Measurements from ENCODE around the gene ABLIM1. TPM values are rescaled to one million over a fixed set of nuclear protein-coding genes. Genes with fewer than 3 reads are reported as not detected.

ABLIM1 gene
- total and polyA plus RNA-seq, 2 experiments from 2014 or later: 21.9 to 45.1 TPM

GRCh38 chr10:114560144-114560543 is 97.9 kb downstream of the ABLIM1 start:
- Mint-ChIP-seq H3K4me1 (no peaks in the 10 kb centered on the region), H3K36me3 (ENCODE audit: low read depth) (peaks cover 6% of the 10 kb centered on the region), H3K27ac (no peak overlapping the region), H3K9me3 (peaks cover 15% of the 10 kb centered on the region), H3K27me3 (ENCODE audit: insufficient read depth, low read depth, poor library complexity) (no peaks in the 10 kb centered on the region), H3K4me3 (no peak overlapping the region)
- Histone ChIP-seq H3K27me3 (ENCODE audit: insufficient read depth) (no peaks in the 10 kb centered on the region), H3K4me1 (ENCODE audit: insufficient read depth) (no peaks in the 10 kb centered on the region), H3K9me2 (ENCODE audit: insufficient read depth) (no peaks in the 10 kb centered on the region), H3F3A (replicated peaks; ENCODE audit: low read depth) (no peaks in the 10 kb centered on the region), H3K4me2 (no peak overlapping the region), H2AFZ (no peak overlapping the region), H3K79me2 (replicated peaks; ENCODE audit: insufficient read depth) (no peaks in the 10 kb centered on the region), H3K4me3 (no peak overlapping the region), H3K36me3 (ENCODE audit: insufficient read depth) (no peaks in the 10 kb centered on the region), H4K20me1 (replicated peaks; ENCODE audit: insufficient read depth) (no peaks in the 10 kb centered on the region), H3K27ac (ENCODE audit: low read depth) (no peak overlapping the region)
- DNase-seq (ENCODE audit: low spot score) (no peak), ATAC-seq (no peak)
- TF ChIP-seq, protein P1, sequence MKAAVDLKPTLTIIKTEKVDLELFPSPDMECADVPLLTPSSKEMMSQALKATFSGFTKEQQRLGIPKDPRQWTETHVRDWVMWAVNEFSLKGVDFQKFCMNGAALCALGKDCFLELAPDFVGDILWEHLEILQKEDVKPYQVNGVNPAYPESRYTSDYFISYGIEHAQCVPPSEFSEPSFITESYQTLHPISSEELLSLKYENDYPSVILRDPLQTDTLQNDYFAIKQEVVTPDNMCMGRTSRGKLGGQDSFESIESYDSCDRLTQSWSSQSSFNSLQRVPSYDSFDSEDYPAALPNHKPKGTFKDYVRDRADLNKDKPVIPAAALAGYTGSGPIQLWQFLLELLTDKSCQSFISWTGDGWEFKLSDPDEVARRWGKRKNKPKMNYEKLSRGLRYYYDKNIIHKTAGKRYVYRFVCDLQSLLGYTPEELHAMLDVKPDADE (IDR thresholded peaks at IDR 0.05): no peak
- TF ChIP-seq ZNF331 (CRISPR knock-in tag; IDR thresholded peaks at IDR 0.05; ENCODE audit: low read depth) (no peak), POLR2AphosphoS5 (IDR thresholded peaks at IDR 0.05; ENCODE audit: low read depth) (no peak), ZNF114 (CRISPR knock-in tag; IDR thresholded peaks at IDR 0.05) (no peak), EZH2 (IDR thresholded peaks at IDR 0.05; ENCODE audit: low read depth, unreplicated experiment) (no peak), EZH2phosphoT487 (IDR thresholded peaks at IDR 0.05; ENCODE audit: unreplicated experiment) (no peak), REST (IDR thresholded peaks at IDR 0.05; ENCODE audit: unreplicated experiment) (no peak), JUNB (IDR thresholded peaks at IDR 0.05; ENCODE audit: unreplicated experiment) (no peak), NANOG (IDR thresholded peaks at IDR 0.05; ENCODE audit: borderline replicate concordance) (no peak), STAT1 (IDR thresholded peaks at IDR 0.05; ENCODE audit: unreplicated experiment) (no peak), CREB1 (CRISPR knock-in tag; IDR thresholded peaks at IDR 0.05; ENCODE audit: low read depth) (no peak)
- TF ChIP-seq, protein P2, sequence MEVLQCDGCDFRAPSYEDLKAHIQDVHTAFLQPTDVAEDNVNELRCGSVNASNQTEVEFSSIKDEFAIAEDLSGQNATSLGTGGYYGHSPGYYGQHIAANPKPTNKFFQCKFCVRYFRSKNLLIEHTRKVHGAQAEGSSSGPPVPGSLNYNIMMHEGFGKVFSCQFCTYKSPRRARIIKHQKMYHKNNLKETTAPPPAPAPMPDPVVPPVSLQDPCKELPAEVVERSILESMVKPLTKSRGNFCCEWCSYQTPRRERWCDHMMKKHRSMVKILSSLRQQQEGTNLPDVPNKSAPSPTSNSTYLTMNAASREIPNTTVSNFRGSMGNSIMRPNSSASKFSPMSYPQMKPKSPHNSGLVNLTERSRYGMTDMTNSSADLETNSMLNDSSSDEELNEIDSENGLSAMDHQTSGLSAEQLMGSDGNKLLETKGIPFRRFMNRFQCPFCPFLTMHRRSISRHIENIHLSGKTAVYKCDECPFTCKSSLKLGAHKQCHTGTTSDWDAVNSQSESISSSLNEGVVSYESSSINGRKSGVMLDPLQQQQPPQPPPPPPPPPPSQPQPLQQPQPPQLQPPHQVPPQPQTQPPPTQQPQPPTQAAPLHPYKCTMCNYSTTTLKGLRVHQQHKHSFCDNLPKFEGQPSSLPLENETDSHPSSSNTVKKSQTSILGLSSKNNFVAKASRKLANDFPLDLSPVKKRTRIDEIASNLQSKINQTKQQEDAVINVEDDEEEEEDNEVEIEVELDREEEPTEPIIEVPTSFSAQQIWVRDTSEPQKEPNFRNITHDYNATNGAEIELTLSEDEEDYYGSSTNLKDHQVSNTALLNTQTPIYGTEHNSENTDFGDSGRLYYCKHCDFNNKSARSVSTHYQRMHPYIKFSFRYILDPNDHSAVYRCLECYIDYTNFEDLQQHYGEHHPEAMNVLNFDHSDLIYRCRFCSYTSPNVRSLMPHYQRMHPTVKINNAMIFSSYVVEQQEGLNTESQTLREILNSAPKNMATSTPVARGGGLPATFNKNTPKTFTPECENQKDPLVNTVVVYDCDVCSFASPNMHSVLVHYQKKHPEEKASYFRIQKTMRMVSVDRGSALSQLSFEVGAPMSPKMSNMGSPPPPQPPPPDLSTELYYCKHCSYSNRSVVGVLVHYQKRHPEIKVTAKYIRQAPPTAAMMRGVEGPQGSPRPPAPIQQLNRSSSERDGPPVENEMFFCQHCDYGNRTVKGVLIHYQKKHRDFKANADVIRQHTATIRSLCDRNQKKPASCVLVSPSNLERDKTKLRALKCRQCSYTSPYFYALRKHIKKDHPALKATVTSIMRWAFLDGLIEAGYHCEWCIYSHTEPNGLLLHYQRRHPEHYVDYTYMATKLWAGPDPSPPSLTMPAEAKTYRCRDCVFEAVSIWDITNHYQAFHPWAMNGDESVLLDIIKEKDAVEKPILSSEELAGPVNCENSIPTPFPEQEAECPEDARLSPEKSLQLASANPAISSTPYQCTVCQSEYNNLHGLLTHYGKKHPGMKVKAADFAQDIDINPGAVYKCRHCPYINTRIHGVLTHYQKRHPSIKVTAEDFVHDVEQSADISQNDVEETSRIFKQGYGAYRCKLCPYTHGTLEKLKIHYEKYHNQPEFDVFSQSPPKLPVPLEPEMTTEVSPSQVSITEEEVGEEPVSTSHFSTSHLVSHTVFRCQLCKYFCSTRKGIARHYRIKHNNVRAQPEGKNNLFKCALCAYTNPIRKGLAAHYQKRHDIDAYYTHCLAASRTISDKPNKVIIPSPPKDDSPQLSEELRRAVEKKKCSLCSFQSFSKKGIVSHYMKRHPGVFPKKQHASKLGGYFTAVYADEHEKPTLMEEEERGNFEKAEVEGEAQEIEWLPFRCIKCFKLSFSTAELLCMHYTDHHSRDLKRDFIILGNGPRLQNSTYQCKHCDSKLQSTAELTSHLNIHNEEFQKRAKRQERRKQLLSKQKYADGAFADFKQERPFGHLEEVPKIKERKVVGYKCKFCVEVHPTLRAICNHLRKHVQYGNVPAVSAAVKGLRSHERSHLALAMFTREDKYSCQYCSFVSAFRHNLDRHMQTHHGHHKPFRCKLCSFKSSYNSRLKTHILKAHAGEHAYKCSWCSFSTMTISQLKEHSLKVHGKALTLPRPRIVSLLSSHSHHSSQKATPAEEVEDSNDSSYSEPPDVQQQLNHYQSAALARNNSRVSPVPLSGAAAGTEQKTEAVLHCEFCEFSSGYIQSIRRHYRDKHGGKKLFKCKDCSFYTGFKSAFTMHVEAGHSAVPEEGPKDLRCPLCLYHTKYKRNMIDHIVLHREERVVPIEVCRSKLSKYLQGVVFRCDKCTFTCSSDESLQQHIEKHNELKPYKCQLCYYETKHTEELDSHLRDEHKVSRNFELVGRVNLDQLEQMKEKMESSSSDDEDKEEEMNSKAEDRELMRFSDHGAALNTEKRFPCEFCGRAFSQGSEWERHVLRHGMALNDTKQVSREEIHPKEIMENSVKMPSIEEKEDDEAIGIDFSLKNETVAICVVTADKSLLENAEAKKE (CRISPR knock-in tag; IDR thresholded peaks at IDR 0.05): no peak
- TF ChIP-seq, protein P3, sequence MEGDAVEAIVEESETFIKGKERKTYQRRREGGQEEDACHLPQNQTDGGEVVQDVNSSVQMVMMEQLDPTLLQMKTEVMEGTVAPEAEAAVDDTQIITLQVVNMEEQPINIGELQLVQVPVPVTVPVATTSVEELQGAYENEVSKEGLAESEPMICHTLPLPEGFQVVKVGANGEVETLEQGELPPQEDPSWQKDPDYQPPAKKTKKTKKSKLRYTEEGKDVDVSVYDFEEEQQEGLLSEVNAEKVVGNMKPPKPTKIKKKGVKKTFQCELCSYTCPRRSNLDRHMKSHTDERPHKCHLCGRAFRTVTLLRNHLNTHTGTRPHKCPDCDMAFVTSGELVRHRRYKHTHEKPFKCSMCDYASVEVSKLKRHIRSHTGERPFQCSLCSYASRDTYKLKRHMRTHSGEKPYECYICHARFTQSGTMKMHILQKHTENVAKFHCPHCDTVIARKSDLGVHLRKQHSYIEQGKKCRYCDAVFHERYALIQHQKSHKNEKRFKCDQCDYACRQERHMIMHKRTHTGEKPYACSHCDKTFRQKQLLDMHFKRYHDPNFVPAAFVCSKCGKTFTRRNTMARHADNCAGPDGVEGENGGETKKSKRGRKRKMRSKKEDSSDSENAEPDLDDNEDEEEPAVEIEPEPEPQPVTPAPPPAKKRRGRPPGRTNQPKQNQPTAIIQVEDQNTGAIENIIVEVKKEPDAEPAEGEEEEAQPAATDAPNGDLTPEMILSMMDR (conservative IDR thresholded peaks at IDR 0.05; ENCODE audit: low read depth in 2 of 2): no peak
